Endothelial cell of umbilical vein (primary cell): ENCODE results near the gene MOB3A. TPM values are rescaled to one million over a fixed set of nuclear protein-coding genes. Genes with fewer than 3 reads are reported as not detected.

Experiments used
- BruUV-seq: library from RNA; stranded (reverse); fragments of 400-500 nt; replicated peaks from 2 replicates; lab custom pipeline; 2021; lab: Mats Ljungman, UMichigan
- CTCF ChIA-PET: fragments of 300-600, 350-600 bp; sonication (Branson Sonifier 250); formaldehyde crosslinking; loops from one replicate; lab custom pipeline; 2021; ENCODE audit warnings: antibody characterized with exemption, inconsistent platforms; lab: Charles Lee
- POLR2A ChIA-PET: fragments of 300-600, 350-600 bp; sonication (Branson Sonifier 250); formaldehyde crosslinking; loops from one replicate; lab custom pipeline; 2021; ENCODE audit warnings: antibody characterized with exemption, inconsistent platforms; lab: Charles Lee
- DNase-seq: peaks from one replicate; pipeline ENCODE4 v3.0.0-alpha.2; 2011; ENCODE audit warnings: low read depth, low spot score
- FAIRE-seq: peaks from 2 replicates; lab custom pipeline; 2011; peaks lifted over from hg19 to GRCh38; lab: Jason Lieb, UNC
- H2AFZ ChIP-seq: 2 replicates; pipeline ENCODE4 v1.6.0; 2012; ENCODE audit warnings: low read depth, low read length, control low read depth, inconsistent platforms
- H3K27ac ChIP-seq: 2 replicates; pipeline ENCODE4 v1.5.1; 2011; ENCODE audit warnings: low read depth, mild to moderate bottlenecking, control low read depth, low read length, moderate library complexity; ENCODE audit not compliant: insufficient read depth
- H3K27me3 ChIP-seq, 2 experiments: 2 replicates each; pipeline versions ENCODE4 v1.6.0 to v1.6.1; 2011; ENCODE audit warnings: low read length in 2 of 2, mixed read lengths in 1 of 2; ENCODE audit not compliant: control insufficient read depth in 2 of 2, insufficient read depth in 2 of 2
- H3K36me3 ChIP-seq, 2 experiments: 2 replicates in 1 of 2; 3 replicates in 1 of 2; pipeline ENCODE4 v1.5.1; 2011; ENCODE audit warnings: low read length in 2 of 2, mild to moderate bottlenecking in 1 of 2, moderate library complexity in 1 of 2; ENCODE audit not compliant: control insufficient read depth in 2 of 2, insufficient read depth in 2 of 2; ENCODE audit errors: extremely low read depth in 1 of 2
- H3K4me1 ChIP-seq: 3 replicates; pipeline ENCODE4 v1.5.1; 2011; ENCODE audit warnings: mild to moderate bottlenecking, low read length; ENCODE audit not compliant: control insufficient read depth, insufficient read depth; ENCODE audit errors: extremely low read depth
- H3K4me2 ChIP-seq: 2 replicates; pipeline ENCODE4 v1.6.1; 2011; ENCODE audit warnings: low read length, control low read depth, mixed read lengths; ENCODE audit not compliant: insufficient read depth
- H3K4me3 ChIP-seq, 3 experiments: fragments of 200-600 bp in 1 of 3; sonication (generic), shearing (Covaris generic) in 1 of 3; replicated peaks in 1 of 3; 2 replicates each; pipeline ENCODE4 v1.5.1; 2011 to 2016; ENCODE audit warnings: control low read depth in 3 of 3, low read length in 3 of 3, mild to moderate bottlenecking in 2 of 3, inconsistent platforms in 1 of 3, low read depth in 1 of 3, moderate library complexity in 1 of 3; ENCODE audit not compliant: insufficient read depth in 1 of 3
- H3K79me2 ChIP-seq: 2 replicates; pipeline ENCODE4 v1.6.0; 2012; ENCODE audit warnings: low read length, inconsistent platforms; ENCODE audit not compliant: control insufficient read depth, insufficient read depth
- H3K9ac ChIP-seq: replicated peaks from 2 replicates; pipeline ENCODE3; 2011; ENCODE audit warnings: low read length, control low read depth; ENCODE audit not compliant: insufficient read depth; ENCODE audit errors: extremely low read depth
- H3K9me1 ChIP-seq: replicated peaks from 3 replicates; pipeline ENCODE4 v1.6.0; 2011; ENCODE audit warnings: mild to moderate bottlenecking, low read length; ENCODE audit not compliant: control insufficient read depth, insufficient read depth; ENCODE audit errors: extremely low read depth
- H3K9me3 ChIP-seq: replicated peaks from 2 replicates; pipeline ENCODE4 v1.5.1; 2012; ENCODE audit warnings: low read length, inconsistent platforms; ENCODE audit not compliant: control insufficient read depth, insufficient read depth
- H4K20me1 ChIP-seq: replicated peaks from 2 replicates; pipeline ENCODE3; 2011; ENCODE audit warnings: mild to moderate bottlenecking, low read length; ENCODE audit not compliant: control insufficient read depth, insufficient read depth; ENCODE audit errors: extremely low read depth
- CTCF ChIP-seq, 2 donors: IDR thresholded peaks; 1 replicate in 1 of 2; 2 replicates in 1 of 2; pipeline ENCODE4 v1.5.1; 2011; ENCODE audit warnings: low read length in 2 of 2, mild to moderate bottlenecking in 2 of 2, moderate library complexity in 2 of 2, control low read depth in 1 of 2, inconsistent platforms in 1 of 2, low read depth in 1 of 2; ENCODE audit not compliant: insufficient read depth in 1 of 2; ENCODE audit errors: extremely low read depth in 1 of 2
- EZH2 ChIP-seq: IDR thresholded peaks from 2 replicates; pipeline ENCODE4 v1.6.1; 2012; ENCODE audit warnings: borderline replicate concordance, low read depth, mild to moderate bottlenecking, moderate library complexity, low read length, inconsistent platforms; ENCODE audit not compliant: severe bottlenecking
- FOS ChIP-seq: IDR thresholded peaks from 2 replicates; pipeline ENCODE4 v1.6.1; 2011; ENCODE audit warnings: mild to moderate bottlenecking, low read length, moderate library complexity, borderline replicate concordance; ENCODE audit not compliant: insufficient read depth
- GATA2 ChIP-seq: IDR thresholded peaks from 2 replicates; pipeline ENCODE4 v1.7.0; 2011; ENCODE audit warnings: low read depth, mild to moderate bottlenecking, moderate library complexity, mixed read lengths, low read length; ENCODE audit not compliant: insufficient read length, insufficient read depth
- JUN ChIP-seq: IDR thresholded peaks from 2 replicates; pipeline ENCODE4 v1.6.1; 2011; ENCODE audit warnings: borderline replicate concordance, low read depth; ENCODE audit not compliant: insufficient read length, insufficient read depth
- MAX ChIP-seq: IDR thresholded peaks from 2 replicates; pipeline ENCODE4 v1.6.1; 2011; ENCODE audit not compliant: insufficient read depth, insufficient read length
- POLR2A ChIP-seq: IDR thresholded peaks from 2 replicates; pipeline ENCODE4 v1.6.1; 2012; ENCODE audit warnings: low read depth, mild to moderate bottlenecking, control low read depth, low read length
- POLR2AphosphoS5 ChIP-seq: IDR thresholded peaks from 2 replicates; pipeline ENCODE4 v1.6.1; 2012; ENCODE audit warnings: low read depth, mild to moderate bottlenecking, control low read depth, low read length, moderate library complexity; ENCODE audit not compliant: insufficient read depth
- dilution Hi-C: fragments of 300-500 bp; cut with MboI; formaldehyde crosslinking; loops from one replicate; pipeline ENCODE4 v1.15.0; 2019; ENCODE audit warnings: low sequenced_read_pairs; ENCODE audit not compliant: extremely low pct_ligation_motif_present
- intact Hi-C: fragments of 100-400 bp; cut with micrococcal nuclease; formaldehyde crosslinking; loops from one replicate; pipeline ENCODE4 v1.10.0; 2022
- polyA plus RNA-seq, 4 experiments: library from polyadenylated mRNA; depleted of rRNA in 3 of 4; stranded (reverse) in 3 of 4; unstranded in 1 of 4; fragments of >200 nt; gene quantifications; 2 replicates each; pipeline versions ENCODE4 v1.2.1 to v1.2.3, GENCODE V29; 2011 to 2012; ENCODE audit warnings: missing spikeins in 1 of 4
- total RNA-seq: library from RNA; stranded (reverse); gene quantifications from 2 replicates; pipeline ENCODE4 v1.2.3, GENCODE V29; 2021

The MOB3A gene
- total and polyA plus RNA-seq, 2 donors (not counting 3 experiments of a cell fraction or from before 2014, with no cell fraction given), result 46.5 to 59.7 TPM

DNA sequence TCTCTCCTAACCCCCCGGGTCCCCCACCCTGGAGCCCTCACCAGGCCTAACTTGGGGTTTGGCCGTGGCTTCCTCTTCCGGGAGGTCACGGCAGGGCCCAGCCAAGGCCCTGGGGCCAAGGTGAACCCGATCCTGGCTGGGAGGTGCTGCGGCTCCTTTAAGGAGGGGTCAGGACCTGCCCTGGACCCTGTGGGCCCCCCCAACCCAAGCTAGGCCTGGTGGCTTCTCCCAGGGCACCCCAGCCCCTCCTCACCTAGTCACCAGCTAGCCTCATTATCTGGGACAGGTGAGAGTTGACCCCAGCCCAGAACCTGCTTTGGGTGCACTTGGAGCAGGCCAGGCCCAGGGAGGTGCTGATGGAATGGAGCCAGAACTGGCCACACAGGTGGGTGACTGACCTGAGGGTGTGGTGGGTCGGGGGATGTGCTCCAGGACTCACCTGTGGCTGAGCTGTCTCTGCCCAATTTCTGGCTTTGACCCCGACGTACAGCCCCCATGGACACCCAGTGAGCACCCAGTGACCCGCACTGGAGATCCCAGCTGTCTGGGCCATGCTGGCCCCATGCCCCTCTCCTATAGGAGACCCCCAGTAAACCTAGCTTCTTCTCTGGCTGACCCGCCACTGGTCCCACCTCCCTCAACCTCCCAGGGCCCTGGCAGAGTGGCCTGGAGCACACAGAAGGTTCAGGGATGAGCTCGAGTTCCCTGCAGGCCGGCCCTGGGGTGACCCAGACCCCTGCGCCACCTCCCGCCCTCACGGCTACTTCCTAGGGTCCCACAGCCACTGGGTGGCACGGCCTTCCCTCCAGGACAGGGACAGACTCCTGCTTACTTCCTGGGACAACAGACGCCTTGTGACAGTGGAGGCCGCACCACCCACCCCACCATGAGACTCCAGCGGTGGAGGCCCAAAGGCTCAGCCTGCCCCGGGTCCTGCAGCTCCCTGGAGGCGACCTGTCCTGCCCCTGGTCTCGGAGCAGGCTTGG is 38.3 kb downstream of the MOB3A start:
- Histone ChIP-seq H4K20me1 (no peaks in the 10 kb centered on the region), H3K27me3 (no peaks in the 10 kb centered on the region), H3K4me3 (no peak overlapping the region), H3K36me3 (no peaks in the 10 kb centered on the region), H3K9ac (no peak overlapping the region), H3K9me3 (no peaks in the 10 kb centered on the region), H3K4me2 (no peak overlapping the region), H3K4me1 (peaks cover 28% of the 10 kb centered on the region), H2AFZ (no peak overlapping the region), H3K27ac (no peak overlapping the region), H3K9me1 (no peaks in the 10 kb centered on the region), H3K79me2 (no peaks in the 10 kb centered on the region)
- intact Hi-C loops, result no loop called here
- ChIA-PET POLR2A (no interaction called here), CTCF (no interaction called here)
- DNase-seq (no peak), FAIRE-seq (no peak)
- no peak for TF ChIP-seq POLR2AphosphoS5
- no peak for TF ChIP-seq JUN
- no peak for TF ChIP-seq POLR2A
- TF ChIP-seq EZH2, result no peak
- no peak for TF ChIP-seq GATA2
- TF ChIP-seq MAX, result no peak
- TF ChIP-seq FOS, result no peak
- TF ChIP-seq CTCF (IDR thresholded peaks at IDR 0.05; ENCODE audit: extremely low read depth in 1 of 2, insufficient read depth in 1 of 2, low read depth in 1 of 2, low read length in 2 of 2), result no peak
- dilution Hi-C loops, result no loop called here
- BruUV-seq, result no TSS peak
